Left lung (tissue), 10 donors: ENCODE measurements around the gene LAMB3. TPM values are rescaled to one million over a fixed set of nuclear protein-coding genes. Genes with fewer than 3 reads are reported as not detected.

Source experiments
- ATAC-seq: fragments of 200-7000 bp; cut with Tn5 transposase; one replicate; pipeline ENCODE4 v1.9.1; 2020; ENCODE audit warnings: moderate library complexity
- DNase-seq, 4 donors: peaks; one replicate each; pipeline ENCODE4 v3.0.0-alpha.2; 2013 to 2020
- H3K27ac ChIP-seq, 2 donors: fragments of 200-600 bp; sonication (generic) in 1 of 2; one replicate each; pipeline versions ENCODE4 v1.5.0 to v1.8.0; 2020 to 2021
- H3K27me3 ChIP-seq, 2 donors: fragments of 200-600 bp; sonication (generic) in 1 of 2; one replicate each; pipeline versions ENCODE4 v1.5.0 to v1.8.0; 2020 to 2021
- H3K36me3 ChIP-seq, 2 donors: fragments of 200-600 bp; sonication (generic) in 1 of 2; one replicate each; pipeline versions ENCODE4 v1.5.0 to v1.8.0; 2020 to 2021
- H3K4me1 ChIP-seq, 2 donors: fragments of 200-600 bp; one replicate each; pipeline ENCODE4 v1.8.0; 2021
- H3K4me3 ChIP-seq, 2 donors: fragments of 200-600 bp; sonication (generic) in 1 of 2; one replicate each; pipeline versions ENCODE4 v1.5.0 to v1.8.0; 2020 to 2021; ENCODE audit warnings: mild to moderate bottlenecking in 1 of 2
- H3K9me3 ChIP-seq, 2 donors: fragments of 200-600 bp; sonication (generic) in 1 of 2; one replicate each; pipeline versions ENCODE4 v1.5.0 to v1.8.0; 2020 to 2021
- intact Hi-C, 2 donors: fragments of 100-400 bp; cut with DNase I; formaldehyde crosslinking; loops; one replicate each; pipeline versions ENCODE4 v1.11.2 to v1.14.2; 2022
- polyA plus RNA-seq, 6 donors: library from polyadenylated mRNA; unstranded; fragments of 120-200 nt; gene quantifications; one replicate each; pipeline ENCODE4 v1.2.1, GENCODE V29; 2013; ENCODE audit not compliant: insufficient read length in 6 of 6
- total RNA-seq, 2 donors: library from RNA; stranded (reverse); fragmentation: NEBNext Ultra II Directional; extraction: Animal tissue kit (Norgen Biotek cat#: 25700); gene quantifications; one replicate each; pipeline ENCODE4 v1.2.1, GENCODE V29; 2021
- TF ChIP-seq, protein P1 (sequence below), 2 donors: fragments of 200-600 bp; sonication (generic) in 1 of 2; IDR thresholded peaks; one replicate each; pipeline versions ENCODE4 v1.5.0 to v1.8.0; 2021; ENCODE audit warnings: antibody characterized with exemption in 2 of 2
- donor health status: DM: no; HTN: yes; CAD: no.
- donor health status: DM: no; HTN: no; CAD: no.

LAMB3 gene
- total and polyA plus RNA-seq, 8 donors, result 54.1 to 126 (median 69.9) TPM

DNA sequence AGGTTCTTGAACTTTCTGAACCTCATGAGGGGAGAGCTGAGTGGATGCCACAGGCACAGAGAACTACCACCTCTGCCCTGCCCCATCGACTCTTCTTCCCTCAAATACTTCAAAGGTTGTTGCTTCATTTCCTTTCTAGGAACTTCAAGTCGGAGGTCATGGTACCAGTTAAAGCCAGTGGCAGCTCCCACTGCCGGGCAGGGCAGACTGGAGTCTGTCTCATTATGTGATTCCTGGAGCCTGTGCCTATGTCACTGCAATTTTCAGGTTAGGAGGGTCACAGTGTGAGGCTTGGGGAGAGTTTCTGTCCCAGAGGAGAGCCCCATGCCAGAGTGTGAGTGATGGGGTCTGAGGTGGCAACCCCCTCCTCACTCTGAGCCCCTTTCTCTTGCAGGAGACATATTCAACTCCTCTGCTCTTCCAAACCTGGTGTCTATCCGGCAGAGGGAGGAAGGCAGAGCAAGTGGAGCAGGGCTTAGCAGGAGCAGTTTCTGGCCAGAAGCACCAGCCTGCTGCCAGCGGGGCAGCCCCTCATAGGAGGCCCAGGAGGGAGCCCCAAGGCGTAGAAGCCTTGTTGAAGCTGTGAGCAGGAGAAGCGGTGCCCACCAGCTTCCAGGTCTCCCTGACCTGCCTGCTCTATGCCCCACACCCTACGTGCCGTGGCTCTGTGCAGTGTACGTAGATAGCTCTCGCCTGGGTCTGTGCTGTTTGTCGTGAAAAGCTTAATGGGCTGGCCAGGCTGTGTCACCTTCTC is 39.4 kb downstream of the LAMB3 start:
- no peak for ATAC-seq
- intact Hi-C loops, result no loop called here
- no peaks in the 10 kb centered on the region for H3K9me3 ChIP-seq
- H3K4me3 ChIP-seq, result no peak overlapping the region
- DNase-seq, result no peak
- peaks cover 0 to 37% of the 10 kb centered on the region in 2 donors for H3K36me3 ChIP-seq
- TF ChIP-seq, protein P1, sequence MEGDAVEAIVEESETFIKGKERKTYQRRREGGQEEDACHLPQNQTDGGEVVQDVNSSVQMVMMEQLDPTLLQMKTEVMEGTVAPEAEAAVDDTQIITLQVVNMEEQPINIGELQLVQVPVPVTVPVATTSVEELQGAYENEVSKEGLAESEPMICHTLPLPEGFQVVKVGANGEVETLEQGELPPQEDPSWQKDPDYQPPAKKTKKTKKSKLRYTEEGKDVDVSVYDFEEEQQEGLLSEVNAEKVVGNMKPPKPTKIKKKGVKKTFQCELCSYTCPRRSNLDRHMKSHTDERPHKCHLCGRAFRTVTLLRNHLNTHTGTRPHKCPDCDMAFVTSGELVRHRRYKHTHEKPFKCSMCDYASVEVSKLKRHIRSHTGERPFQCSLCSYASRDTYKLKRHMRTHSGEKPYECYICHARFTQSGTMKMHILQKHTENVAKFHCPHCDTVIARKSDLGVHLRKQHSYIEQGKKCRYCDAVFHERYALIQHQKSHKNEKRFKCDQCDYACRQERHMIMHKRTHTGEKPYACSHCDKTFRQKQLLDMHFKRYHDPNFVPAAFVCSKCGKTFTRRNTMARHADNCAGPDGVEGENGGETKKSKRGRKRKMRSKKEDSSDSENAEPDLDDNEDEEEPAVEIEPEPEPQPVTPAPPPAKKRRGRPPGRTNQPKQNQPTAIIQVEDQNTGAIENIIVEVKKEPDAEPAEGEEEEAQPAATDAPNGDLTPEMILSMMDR (IDR thresholded peaks at IDR 0.05), result no peak
- H3K4me1 ChIP-seq, result no peaks in the 10 kb centered on the region
- no peak overlapping the region for H3K27ac ChIP-seq
- H3K27me3 ChIP-seq, result no peaks in the 10 kb centered on the region

- H3K27ac ChIP-seq, result no peak overlapping the region
- DNase-seq (no peak), ATAC-seq (no peak)
- H3K4me1 ChIP-seq, result peaks cover 0 to 2% of the 10 kb centered on the region in 2 donors
- TF ChIP-seq, protein P1 (IDR thresholded peaks at IDR 0.05), result no peak
- no peaks in the 10 kb centered on the region for H3K9me3 ChIP-seq
- no peak overlapping the region for H3K4me3 ChIP-seq
- H3K27me3 ChIP-seq, result no peaks in the 10 kb centered on the region
- intact Hi-C loops, result no loop called here
- H3K36me3 ChIP-seq, result peaks cover 0 to 28% of the 10 kb centered on the region in 2 donors
These were observed 40.3 kb downstream of the LAMB3 start for GRCh38 chr1:209611771-209612570.

GRCh38 chr1:209610631-209610905 is 41.7 kb downstream of the LAMB3 start:
- intact Hi-C loops, result no loop called here
- TF ChIP-seq, protein P1 (IDR thresholded peaks at IDR 0.05), result no peak
- Histone ChIP-seq H3K4me3 (no peak overlapping the region), H3K36me3 (peaks cover 0 to 15% of the 10 kb centered on the region in 2 donors), H3K27ac (no peak overlapping the region), H3K27me3 (no peaks in the 10 kb centered on the region), H3K4me1 (peaks cover 0 to 2% of the 10 kb centered on the region in 2 donors), H3K9me3 (no peaks in the 10 kb centered on the region)
- DNase-seq, result no peak
- no peak for ATAC-seq

GRCh38 chr1:209609791-209610630 is 42.2 kb downstream of the LAMB3 start:
- peaks cover 0 to 6% of the 10 kb centered on the region in 2 donors for H3K4me1 ChIP-seq
- no peak overlapping the region for H3K4me3 ChIP-seq
- H3K27ac ChIP-seq, result no peak overlapping the region
- H3K36me3 ChIP-seq, result peaks cover 0 to 10% of the 10 kb centered on the region in 2 donors
- intact Hi-C loops, result no loop called here
- TF ChIP-seq, protein P1 (IDR thresholded peaks at IDR 0.05), result no peak
- no peaks in the 10 kb centered on the region for H3K27me3 ChIP-seq
- ATAC-seq (no peak), DNase-seq (no peak)
- H3K9me3 ChIP-seq, result no peaks in the 10 kb centered on the region
